Lower lobe of right lung (tissue), 2 donors: Measurements from ENCODE around the gene MTHFD2. TPM values are rescaled to one million over a fixed set of nuclear protein-coding genes. Genes with fewer than 3 reads are reported as not detected.
A peak's percentile ranks its signal among the peaks of the same experiment; 100 is the strongest.
"Not testable (repeated sequence)": the region's sequence is repeated elsewhere in the genome, so short reads cannot be mapped to it uniquely, and the experiment has no call there.

Experiments used
- ATAC-seq, 2 donors: fragments of 200-7000 bp; cut with Tn5 transposase; one replicate each; pipeline ENCODE4 v1.9.1; 2020 to 2022; ENCODE audit warnings: mild to moderate bottlenecking in 2 of 2, moderate library complexity in 2 of 2
- DNase-seq: peaks from one replicate; pipeline ENCODE4 v3.0.0-alpha.2; 2020
- H3K27ac ChIP-seq: fragments of 200-600 bp; one replicate; pipeline ENCODE4 v1.8.0; 2022
- H3K27me3 ChIP-seq: fragments of 200-600 bp; one replicate; pipeline ENCODE4 v1.8.0; 2022; ENCODE audit warnings: low read depth
- H3K36me3 ChIP-seq: fragments of 200-600 bp; one replicate; pipeline ENCODE4 v1.8.0; 2022; ENCODE audit warnings: mild to moderate bottlenecking
- H3K4me1 ChIP-seq: fragments of 200-600 bp; one replicate; pipeline ENCODE4 v1.8.0; 2022
- H3K4me3 ChIP-seq: fragments of 200-600 bp; one replicate; pipeline ENCODE4 v1.8.0; 2022; ENCODE audit warnings: mild to moderate bottlenecking
- H3K9me3 ChIP-seq: fragments of 200-600 bp; one replicate; pipeline ENCODE4 v1.8.0; 2022
- intact Hi-C: fragments of 100-400 bp; cut with DNase I; formaldehyde crosslinking; loops from one replicate; pipeline ENCODE4 v1.11.0; 2022
- total RNA-seq: library from RNA; stranded (reverse); fragmentation: NEBNext Ultra II Directional; extraction: Animal tissue kit (Norgen Biotek cat#: 25700); gene quantifications from one replicate; pipeline ENCODE4 v1.2.1, GENCODE V29; 2021
- TF ChIP-seq, protein P1 (sequence below): fragments of 200-600 bp; IDR thresholded peaks from one replicate; pipeline ENCODE4 v1.8.0; 2022; ENCODE audit warnings: antibody characterized with exemption, mild to moderate bottlenecking
- donor health status: DM: no; HTN: yes; CAD: no; lungs with severe emphysema.

MTHFD2 gene
- total RNA-seq, 1 donor from 2014 or later, result 54.7 TPM

DNA sequence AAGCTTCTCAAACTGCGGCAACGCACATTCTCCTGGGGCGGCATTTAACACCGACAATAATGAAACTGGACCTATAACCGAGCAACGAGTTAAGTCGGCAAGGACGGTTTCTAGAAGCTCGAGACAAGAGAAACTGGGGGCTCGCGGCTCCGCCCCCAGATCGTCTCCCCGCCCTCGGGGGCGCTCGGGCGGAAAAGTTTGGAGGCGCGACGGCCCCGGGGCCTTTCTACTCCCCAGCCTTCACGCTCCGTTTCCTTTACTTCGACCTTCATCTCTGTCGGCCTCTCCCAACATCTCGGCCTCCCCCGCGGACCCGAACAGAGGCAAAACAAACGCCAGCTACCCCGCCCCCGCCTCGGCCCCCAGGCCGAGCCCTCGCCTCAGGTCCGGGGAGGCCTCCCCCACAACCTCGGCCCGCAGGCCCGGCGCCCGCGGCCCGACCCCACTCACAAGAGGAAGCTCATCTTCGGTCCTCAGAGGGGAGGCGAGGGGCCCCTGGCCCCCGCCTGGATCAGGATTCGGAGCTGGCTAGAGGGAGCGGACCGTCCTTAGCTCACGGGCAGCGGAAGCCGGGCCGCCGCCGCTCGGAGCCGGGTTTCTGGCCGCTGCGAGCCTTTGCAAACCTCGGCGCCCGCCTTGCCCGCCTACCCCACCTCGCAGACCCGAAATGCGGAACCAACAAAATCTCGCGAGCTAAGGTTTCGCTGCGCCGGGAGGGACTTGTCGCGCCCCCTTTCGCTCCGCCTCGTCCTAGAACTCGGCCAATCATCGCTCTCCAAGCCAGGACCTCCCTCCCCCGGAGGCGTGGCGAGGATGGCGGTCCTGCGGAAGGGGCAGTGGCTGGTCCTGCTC, 20.0 kb upstream of the MTHFD2 start, which contains the start of gene MOB1A:
TSS of gene MOB1A (minus strand) at position 669 of the 852 bp plus-strand sequence. CDS start at position 464, 205 bp downstream.
- Histone ChIP-seq H3K4me1 (peaks cover 46% of the 10 kb centered on the region), H3K36me3 (peaks cover 6% of the 10 kb centered on the region), H3K4me3 (peak within 1 kb of the TSS; percentile 71), H3K27me3 (no peaks in the 10 kb centered on the region), H3K27ac (peak within 1 kb of the TSS; percentile 89), H3K9me3 (no peaks in the 10 kb centered on the region)
- peak; percentile 97 for DNase-seq
- intact Hi-C loops, result no loop called here
- TF ChIP-seq, protein P1, sequence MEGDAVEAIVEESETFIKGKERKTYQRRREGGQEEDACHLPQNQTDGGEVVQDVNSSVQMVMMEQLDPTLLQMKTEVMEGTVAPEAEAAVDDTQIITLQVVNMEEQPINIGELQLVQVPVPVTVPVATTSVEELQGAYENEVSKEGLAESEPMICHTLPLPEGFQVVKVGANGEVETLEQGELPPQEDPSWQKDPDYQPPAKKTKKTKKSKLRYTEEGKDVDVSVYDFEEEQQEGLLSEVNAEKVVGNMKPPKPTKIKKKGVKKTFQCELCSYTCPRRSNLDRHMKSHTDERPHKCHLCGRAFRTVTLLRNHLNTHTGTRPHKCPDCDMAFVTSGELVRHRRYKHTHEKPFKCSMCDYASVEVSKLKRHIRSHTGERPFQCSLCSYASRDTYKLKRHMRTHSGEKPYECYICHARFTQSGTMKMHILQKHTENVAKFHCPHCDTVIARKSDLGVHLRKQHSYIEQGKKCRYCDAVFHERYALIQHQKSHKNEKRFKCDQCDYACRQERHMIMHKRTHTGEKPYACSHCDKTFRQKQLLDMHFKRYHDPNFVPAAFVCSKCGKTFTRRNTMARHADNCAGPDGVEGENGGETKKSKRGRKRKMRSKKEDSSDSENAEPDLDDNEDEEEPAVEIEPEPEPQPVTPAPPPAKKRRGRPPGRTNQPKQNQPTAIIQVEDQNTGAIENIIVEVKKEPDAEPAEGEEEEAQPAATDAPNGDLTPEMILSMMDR, result no peak
- ATAC-seq, result peak; percentile 99

DNA sequence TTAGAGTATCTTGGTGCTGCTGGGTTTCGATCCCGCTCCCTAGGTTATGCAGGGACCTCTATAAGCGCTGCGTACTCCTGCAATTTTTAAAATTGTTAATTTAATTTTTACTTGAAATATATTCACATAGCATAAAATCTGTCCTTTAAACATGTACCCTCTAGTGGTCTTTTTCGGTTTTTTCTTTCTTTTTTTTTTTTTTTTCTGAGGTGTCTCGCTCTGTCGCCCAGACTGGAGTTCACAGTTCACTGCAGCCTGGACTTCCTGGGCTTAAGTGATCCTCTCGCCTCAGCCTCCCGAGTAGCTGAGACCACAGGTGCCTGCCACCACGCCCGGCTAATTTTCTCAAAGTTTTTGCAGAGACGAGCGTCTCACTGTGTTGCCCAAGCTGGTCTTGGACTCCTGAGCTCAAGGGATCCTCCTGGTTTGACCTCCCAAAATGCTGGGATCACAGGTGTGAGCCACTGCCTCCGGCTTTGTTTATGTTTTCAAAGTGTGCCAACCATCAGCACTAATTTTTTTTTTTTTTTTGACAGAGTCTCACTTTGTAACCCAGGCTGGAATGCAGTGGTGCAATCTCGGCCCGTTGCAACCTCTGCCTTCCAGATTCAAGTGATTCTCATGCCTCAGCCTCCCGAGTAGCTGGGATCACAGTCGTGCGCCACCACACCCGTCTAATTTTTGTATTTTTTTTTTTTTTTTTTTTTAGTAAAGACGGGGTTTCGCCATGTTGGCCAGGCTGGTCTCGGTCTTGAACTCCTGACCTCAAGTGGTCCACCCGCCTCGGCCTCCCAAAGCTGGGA, 19.2 kb upstream of the MTHFD2 start:
- no peaks in the 10 kb centered on the region for H3K9me3 ChIP-seq
- DNase-seq (no peak), ATAC-seq (peak; percentile 6 to 8)
- H3K36me3 ChIP-seq, result peaks cover 6% of the 10 kb centered on the region
- H3K4me1 ChIP-seq, result peaks cover 44% of the 10 kb centered on the region
- H3K27ac ChIP-seq, result peak overlapping the region; percentile 89
- intact Hi-C loops, result no loop called here
- H3K27me3 ChIP-seq, result no peaks in the 10 kb centered on the region
- peak overlapping the region; percentile 71 for H3K4me3 ChIP-seq
- TF ChIP-seq, protein P1, result peak; percentile 44

DNA sequence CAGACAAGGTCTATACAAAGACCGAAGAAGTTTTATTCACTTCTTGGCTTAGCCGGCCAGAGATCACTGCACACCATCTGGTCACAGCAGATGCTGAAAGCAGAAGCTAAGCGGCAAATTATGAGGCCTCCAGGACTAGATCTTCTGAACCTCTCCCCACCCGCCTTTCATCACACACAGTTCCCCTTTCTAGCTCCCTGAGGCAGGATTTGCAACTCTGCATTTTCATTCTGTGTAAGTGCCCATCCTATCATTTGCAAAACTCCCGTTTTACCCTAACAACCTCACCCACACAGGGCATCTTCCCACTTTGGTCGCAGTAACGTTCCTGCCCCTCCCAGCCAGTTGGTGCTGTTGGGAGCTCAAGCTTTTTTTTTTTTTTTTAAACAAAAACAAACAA, 16.7 kb upstream of the MTHFD2 start:
- peak; percentile 2 to 63 for ATAC-seq
- Histone ChIP-seq H3K9me3 (no peaks in the 10 kb centered on the region), H3K27ac (peak overlapping the region; percentile 60), H3K27me3 (no peaks in the 10 kb centered on the region), H3K36me3 (peaks cover 4% of the 10 kb centered on the region), H3K4me1 (peaks cover 25% of the 10 kb centered on the region), H3K4me3 (no peak overlapping the region)
- TF ChIP-seq, protein P1, result no peak
- peak; percentile 65 for DNase-seq
- intact Hi-C loops, result no loop called here

DNA sequence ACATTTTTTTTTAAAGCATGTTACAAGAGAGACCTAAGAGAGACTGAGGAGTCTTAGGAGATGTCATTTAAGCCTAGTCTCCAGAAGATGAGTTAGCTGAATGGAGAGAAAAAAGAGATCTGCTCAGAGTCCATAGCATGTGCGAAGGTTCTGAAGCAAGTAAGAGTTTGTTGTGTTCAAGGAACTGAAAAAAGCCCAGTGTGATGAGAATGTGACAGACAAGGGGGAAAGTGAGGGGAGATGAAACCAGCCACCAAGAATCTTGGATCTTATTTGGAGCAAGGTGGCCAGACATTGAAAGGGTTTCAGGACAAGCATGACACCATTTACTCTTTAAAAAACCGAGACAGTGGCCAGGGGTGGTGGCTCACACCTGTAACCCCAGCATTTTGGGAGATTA, 14.5 kb upstream of the MTHFD2 start:
- ATAC-seq (no peak), DNase-seq (no peak)
- no peaks in the 10 kb centered on the region for H3K9me3 ChIP-seq
- no peaks in the 10 kb centered on the region for H3K27me3 ChIP-seq
- TF ChIP-seq, protein P1, result no peak
- H3K4me3 ChIP-seq, result no peak overlapping the region
- no peaks in the 10 kb centered on the region for H3K36me3 ChIP-seq
- peaks cover 20% of the 10 kb centered on the region for H3K4me1 ChIP-seq
- intact Hi-C loops, result no loop called here
- no peak overlapping the region for H3K27ac ChIP-seq

DNA sequence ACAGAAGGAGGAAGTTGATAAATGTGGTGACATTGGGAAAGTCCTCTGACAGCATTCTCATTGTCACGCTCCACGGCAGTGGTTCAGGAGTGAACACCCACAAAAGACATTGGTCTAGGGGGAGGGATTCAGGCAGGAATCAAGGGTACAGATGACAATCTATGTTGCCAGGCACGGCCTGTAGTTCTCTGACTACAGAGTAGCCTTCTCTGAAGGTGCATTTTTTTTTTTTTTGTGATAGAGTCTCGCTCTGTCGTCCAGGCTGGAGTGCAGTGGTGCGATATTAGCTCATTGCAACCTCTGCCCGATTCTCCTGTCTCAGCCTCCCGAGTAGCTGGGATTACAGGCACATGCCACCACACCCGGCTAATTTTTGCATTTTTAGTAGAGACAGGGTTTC, 12.4 kb upstream of the MTHFD2 start:
- ATAC-seq (peak; percentile 84 to 91), DNase-seq (peak; percentile 63)
- peaks cover 10% of the 10 kb centered on the region for H3K4me1 ChIP-seq
- H3K27ac ChIP-seq, result peak overlapping the region; percentile 77
- no peak overlapping the region for H3K4me3 ChIP-seq
- TF ChIP-seq, protein P1, result no peak
- H3K27me3 ChIP-seq, result no peaks in the 10 kb centered on the region
- no peaks in the 10 kb centered on the region for H3K36me3 ChIP-seq
- intact Hi-C loops, result no loop called here
- H3K9me3 ChIP-seq, result no peaks in the 10 kb centered on the region

DNA sequence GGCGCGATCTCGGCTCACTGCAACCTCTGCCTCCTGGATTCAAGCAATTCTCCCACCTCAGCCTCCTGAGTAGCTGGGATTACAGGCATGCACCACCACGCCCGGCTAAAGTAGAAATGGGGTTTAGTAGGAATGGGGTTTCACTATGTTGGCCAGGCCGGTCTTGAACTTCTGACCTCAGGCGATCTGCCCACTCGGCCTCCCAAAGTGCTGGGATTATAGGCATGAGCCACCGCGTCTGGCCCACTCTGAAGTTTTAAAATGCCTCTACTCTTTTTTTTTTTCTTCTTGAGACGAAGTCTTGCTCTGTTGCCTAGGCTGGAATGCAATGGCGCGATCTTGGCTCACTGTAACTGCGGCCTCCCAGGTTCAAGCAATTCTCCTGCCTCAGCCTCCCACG, 11.7 kb upstream of the MTHFD2 start:
- H3K36me3 ChIP-seq, H3K27me3 ChIP-seq, H3K4me1 ChIP-seq, H3K9me3 ChIP-seq, H3K4me3 ChIP-seq, intact Hi-C loops, DNase-seq, ATAC-seq: not testable (repeated sequence)
- H3K27ac ChIP-seq, result peak overlapping the region; percentile 77
